Right lobe of liver (tissue), 6 donors: ENCODE data around the gene NRXN2. TPM values are rescaled to one million over a fixed set of nuclear protein-coding genes. Genes with fewer than 3 reads are reported as not detected.

Experiments
- ATAC-seq, 4 donors: fragments of 200-7000 bp; cut with Tn5 transposase; one replicate each; pipeline ENCODE4 v1.9.1; 2020; ENCODE audit warnings: mild to moderate bottlenecking in 4 of 4, moderate library complexity in 4 of 4
- DNase-seq, 3 donors: peaks; one replicate each; pipeline ENCODE4 v3.0.0-alpha.2; 2020
- H3K27ac ChIP-seq, 3 donors: fragments of 200-600 bp; one replicate each; pipeline ENCODE4 v1.8.0; 2022
- H3K27me3 ChIP-seq, 2 donors: fragments of 200-600 bp; one replicate each; pipeline ENCODE4 v1.8.0; 2022
- H3K36me3 ChIP-seq, 4 donors: fragments of 200-600 bp; sonication (generic) in 1 of 4; one replicate each; pipeline versions ENCODE4 v1.5.1 to v1.8.0; 2017 to 2022; ENCODE audit warnings: control low read depth in 1 of 4
- H3K4me1 ChIP-seq, 4 donors: fragments of 200-600 bp; sonication (generic) in 1 of 4; one replicate each; pipeline versions ENCODE4 v1.5.1 to v1.8.0; 2017 to 2022; ENCODE audit warnings: control low read depth in 1 of 4
- H3K4me3 ChIP-seq, 3 donors: fragments of 200-600 bp; one replicate each; pipeline ENCODE4 v1.8.0; 2022
- H3K9me3 ChIP-seq, 4 donors: fragments of 200-600 bp; sonication (generic) in 1 of 4; one replicate each; pipeline versions ENCODE4 v1.5.1 to v1.8.0; 2017 to 2022; ENCODE audit warnings: control low read depth in 1 of 4
- POLR2A ChIP-seq: fragments of 450-650 bp; IDR thresholded peaks from one replicate; pipeline ENCODE4 v1.6.1; 2017; ENCODE audit warnings: antibody characterized with exemption, mild to moderate bottlenecking
- WGBS: methylation state at CpG from one replicate; pipeline ENCODE4 v1.1.6; 2018; ENCODE audit warnings: low coverage, low lambda C conversion rate; ENCODE audit not compliant: insufficient coverage; ENCODE audit errors: missing lambda C conversion rate; 5-methylcytosine and 5-hydroxymethylcytosine counted together
- intact Hi-C, 2 donors: fragments of 100-400 bp; cut with DNase I; formaldehyde crosslinking; loops; one replicate each; pipeline versions ENCODE4 v1.11.2 to v1.14.1; 2022
- total RNA-seq, 6 experiments: library from RNA; depleted of rRNA in 2 of 6; stranded (reverse); fragments of >200 nt in 2 of 6; fragmentation: NEBNext Ultra II Directional in 3 of 6; extraction: Animal tissue kit (Norgen Biotek cat#: 25700) in 3 of 6; gene quantifications; one replicate each; pipeline versions ENCODE4 v1.1.0 to v1.2.4, GENCODE V29; 2016 to 2023
- TF ChIP-seq, protein P1 (sequence below), 4 donors: fragments of 200-600 bp in 3 of 4; fragments of 450-650 bp in 1 of 4; IDR thresholded peaks; one replicate each; pipeline versions ENCODE4 v1.5.1 to v1.8.0; 2016 to 2022; ENCODE audit warnings: antibody characterized with exemption in 4 of 4, mild to moderate bottlenecking in 2 of 4
- donor health status: DM: no; HTN: yes; CAD: no.
- donor health status: DM: no; HTN: no; CAD: no.
- donor health status: DM: no; HTN: no; CAD: no.
- donor health status: DM: no; HTN: yes; CAD: no.
- donor health status: DM: no; HTN: yes; CAD: no.

The NRXN2 gene
- total RNA-seq, 6 experiments from 2014 or later: 1.6 to 7.7 (median 2.3) TPM

DNA sequence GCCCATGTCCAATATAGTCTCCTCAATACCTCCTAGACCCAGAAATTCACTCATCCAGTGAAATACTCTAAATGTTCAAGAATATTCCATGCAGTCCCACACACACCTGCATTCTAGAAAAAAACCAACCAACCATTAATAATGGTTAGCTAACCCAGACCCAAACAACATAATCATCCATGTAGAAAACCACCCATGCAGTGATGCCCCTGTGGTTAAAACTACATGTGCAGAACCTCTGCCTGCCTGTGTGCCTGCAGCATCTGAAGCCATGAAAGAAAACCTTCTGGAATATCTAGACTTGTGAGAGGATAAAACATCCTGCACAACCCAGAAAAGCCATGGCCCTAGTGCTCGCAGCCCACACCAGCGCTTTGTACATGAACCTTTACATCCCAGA, 84.2 kb downstream of the NRXN2 start:
- 80% methylated on average over 1 of the region's 2 CpGs for WGBS
- H3K4me1 ChIP-seq: no peaks in the 10 kb centered on the region
- no peaks in the 10 kb centered on the region for H3K36me3 ChIP-seq
- H3K9me3 ChIP-seq: no peaks in the 10 kb centered on the region
- intact Hi-C loops: no loop called here
- no peak overlapping the region for H3K4me3 ChIP-seq
- ATAC-seq: no peak
- DNase-seq: no peak
- H3K27me3 ChIP-seq: no peaks in the 10 kb centered on the region
- TF ChIP-seq POLR2A: no peak
- TF ChIP-seq, protein P1, sequence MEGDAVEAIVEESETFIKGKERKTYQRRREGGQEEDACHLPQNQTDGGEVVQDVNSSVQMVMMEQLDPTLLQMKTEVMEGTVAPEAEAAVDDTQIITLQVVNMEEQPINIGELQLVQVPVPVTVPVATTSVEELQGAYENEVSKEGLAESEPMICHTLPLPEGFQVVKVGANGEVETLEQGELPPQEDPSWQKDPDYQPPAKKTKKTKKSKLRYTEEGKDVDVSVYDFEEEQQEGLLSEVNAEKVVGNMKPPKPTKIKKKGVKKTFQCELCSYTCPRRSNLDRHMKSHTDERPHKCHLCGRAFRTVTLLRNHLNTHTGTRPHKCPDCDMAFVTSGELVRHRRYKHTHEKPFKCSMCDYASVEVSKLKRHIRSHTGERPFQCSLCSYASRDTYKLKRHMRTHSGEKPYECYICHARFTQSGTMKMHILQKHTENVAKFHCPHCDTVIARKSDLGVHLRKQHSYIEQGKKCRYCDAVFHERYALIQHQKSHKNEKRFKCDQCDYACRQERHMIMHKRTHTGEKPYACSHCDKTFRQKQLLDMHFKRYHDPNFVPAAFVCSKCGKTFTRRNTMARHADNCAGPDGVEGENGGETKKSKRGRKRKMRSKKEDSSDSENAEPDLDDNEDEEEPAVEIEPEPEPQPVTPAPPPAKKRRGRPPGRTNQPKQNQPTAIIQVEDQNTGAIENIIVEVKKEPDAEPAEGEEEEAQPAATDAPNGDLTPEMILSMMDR (IDR thresholded peaks at IDR 0.05): no peak
- no peak overlapping the region for H3K27ac ChIP-seq

DNA sequence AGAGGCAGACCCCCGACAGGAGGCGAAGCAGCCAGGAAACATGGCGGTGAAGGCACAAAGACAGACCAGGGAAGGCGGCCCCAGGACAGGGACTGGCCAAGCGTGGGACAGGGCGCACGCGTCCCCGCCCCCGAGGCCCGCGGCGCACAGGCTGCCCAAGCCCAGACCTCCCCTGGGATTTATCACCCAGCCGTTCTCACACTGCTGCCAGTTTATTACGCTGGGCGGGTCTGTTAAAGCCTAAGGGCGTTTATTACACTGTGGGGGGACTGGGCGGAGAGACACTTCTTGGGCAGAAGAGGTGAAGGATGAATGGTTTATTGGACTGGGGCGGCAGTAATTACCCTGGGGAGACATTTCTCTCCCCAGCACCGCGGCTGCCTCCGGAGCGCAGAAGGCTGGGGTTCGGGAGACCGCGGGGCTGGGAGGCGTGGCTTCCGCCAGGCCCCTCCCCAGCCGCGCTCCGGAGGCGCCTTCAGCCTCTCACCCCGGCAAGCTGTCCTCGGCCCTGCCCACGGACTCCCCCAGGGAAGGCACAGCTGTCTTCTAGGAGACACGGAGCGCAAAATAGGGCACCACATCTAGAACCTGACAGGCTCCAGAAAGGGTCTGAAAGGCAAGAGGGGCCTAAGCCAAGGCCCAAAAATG, 84.9 kb downstream of the NRXN2 start:
- Histone ChIP-seq H3K9me3 (no peaks in the 10 kb centered on the region), H3K4me1 (no peaks in the 10 kb centered on the region), H3K36me3 (no peaks in the 10 kb centered on the region), H3K27ac (no peak overlapping the region), H3K4me3 (no peak overlapping the region), H3K27me3 (no peaks in the 10 kb centered on the region)
- intact Hi-C loops: no loop called here
- TF ChIP-seq, protein P1 (IDR thresholded peaks at IDR 0.05): no peak
- no peak for TF ChIP-seq POLR2A
- no peak for DNase-seq
- peak in 1 of 4 donors; percentile 12 for ATAC-seq
- WGBS: 34% methylated on average over 12 of the region's 37 CpGs

DNA sequence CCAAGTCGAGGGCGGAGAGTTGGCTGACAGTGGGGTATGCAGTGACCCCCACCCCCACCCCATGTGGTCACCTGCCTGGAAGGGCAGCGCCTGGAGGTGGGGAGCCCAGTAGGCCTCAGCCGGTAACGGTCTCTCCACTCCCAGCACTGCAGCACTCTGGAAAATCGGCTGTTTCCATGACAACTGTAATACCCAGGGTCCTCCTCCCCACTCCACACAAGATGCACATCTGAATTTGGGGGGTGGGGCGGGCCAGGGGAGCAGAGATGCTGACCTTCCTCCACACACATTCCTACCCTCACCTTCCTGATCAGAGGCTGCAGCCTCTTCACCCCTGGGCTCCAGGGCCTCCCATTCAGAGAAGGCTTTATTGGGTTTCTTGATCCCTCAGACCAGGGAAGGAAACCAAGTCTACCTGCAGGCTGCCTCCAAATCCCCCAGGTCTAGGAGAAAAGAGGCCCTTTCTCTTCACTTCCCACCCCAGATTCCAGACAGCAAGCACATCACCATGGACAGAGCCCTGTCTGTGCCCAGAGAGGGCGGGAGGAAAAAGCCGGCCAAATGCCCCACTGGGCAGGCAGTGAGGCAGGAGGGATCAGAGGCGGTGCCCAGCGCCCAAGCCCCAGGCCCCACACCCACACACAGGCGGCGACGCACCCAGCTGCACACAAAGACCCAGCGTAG, 85.5 kb downstream of the NRXN2 start:
- no peaks in the 10 kb centered on the region for H3K36me3 ChIP-seq
- DNase-seq: no peak
- TF ChIP-seq POLR2A: no peak
- TF ChIP-seq, protein P1 (IDR thresholded peaks at IDR 0.05): no peak
- no peak overlapping the region for H3K4me3 ChIP-seq
- WGBS: no CpG with 5 or more reads among the region's 15 CpGs
- no peaks in the 10 kb centered on the region for H3K4me1 ChIP-seq
- H3K27me3 ChIP-seq: no peaks in the 10 kb centered on the region
- H3K27ac ChIP-seq: no peak overlapping the region
- no peak for ATAC-seq
- intact Hi-C loops: no loop called here
- no peaks in the 10 kb centered on the region for H3K9me3 ChIP-seq

DNA sequence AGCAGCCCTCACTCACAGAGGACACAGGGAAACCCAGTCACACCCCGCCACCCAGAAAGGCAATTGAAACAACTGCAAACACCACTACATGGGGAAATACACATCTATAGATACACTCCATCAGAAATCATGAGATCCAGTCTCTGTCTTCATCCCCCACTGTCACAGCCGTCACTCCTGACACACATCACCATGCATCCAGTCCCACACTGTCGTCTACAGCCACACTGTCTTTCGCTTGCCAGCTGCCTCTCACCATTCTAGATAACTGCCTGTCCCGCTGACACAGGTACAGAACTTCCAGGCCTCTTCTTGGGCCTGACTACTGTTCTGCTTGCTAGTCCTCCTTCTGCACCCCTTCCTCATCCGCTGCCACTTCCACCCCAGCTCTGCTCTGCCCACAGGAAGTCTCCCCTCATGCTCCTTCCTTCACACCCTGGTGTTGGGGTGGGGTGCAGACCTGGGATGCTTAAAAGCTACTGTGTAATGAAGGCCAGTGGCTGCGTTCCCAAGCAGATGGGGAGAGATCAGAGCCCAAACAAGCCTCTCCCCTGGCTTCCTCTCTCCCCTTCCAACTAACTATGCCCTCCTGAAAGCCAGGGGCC, 89.3 kb downstream of the NRXN2 start:
- Histone ChIP-seq H3K36me3 (no peaks in the 10 kb centered on the region), H3K27ac (no peak overlapping the region), H3K9me3 (no peaks in the 10 kb centered on the region), H3K4me1 (no peaks in the 10 kb centered on the region), H3K4me3 (no peak overlapping the region), H3K27me3 (no peaks in the 10 kb centered on the region)
- WGBS: 58% methylated on average over 5 of the region's 7 CpGs
- TF ChIP-seq POLR2A: no peak
- TF ChIP-seq, protein P1 (IDR thresholded peaks at IDR 0.05): no peak
- ATAC-seq (no peak), DNase-seq (no peak)
- intact Hi-C loops: no loop called here
